ENCODE data around the gene PRAME.

GRCh38 chr22:22513619-22514018 lies 45.4 kb downstream of the PRAME start:
- TF ChIP-seq CTCF (IDR thresholded peaks at IDR 0.05; ENCODE audit: low read depth, low read length) (no peak), EZH2phosphoT487 (IDR thresholded peaks at IDR 0.05; ENCODE audit: low read depth) (no peak)
